PC-3 (cell line): ENCODE data around the gene CYRIA.

Source experiments
- EZH2 ChIP-seq: fragments of 300-600 bp; sonication (generic); IDR thresholded peaks from one replicate; pipeline ENCODE4 v1.6.1; 2017; ENCODE audit warnings: antibody characterized with exemption, mild to moderate bottlenecking, low read length; ENCODE audit not compliant: unreplicated experiment
- TF ChIP-seq, protein P1 (sequence below): fragments of 300-600 bp; sonication (generic); conservative IDR thresholded peaks from 2 replicates; pipeline ENCODE4 v1.5.1; 2017; ENCODE audit warnings: antibody characterized with exemption, low read depth, mild to moderate bottlenecking, low read length

DNA sequence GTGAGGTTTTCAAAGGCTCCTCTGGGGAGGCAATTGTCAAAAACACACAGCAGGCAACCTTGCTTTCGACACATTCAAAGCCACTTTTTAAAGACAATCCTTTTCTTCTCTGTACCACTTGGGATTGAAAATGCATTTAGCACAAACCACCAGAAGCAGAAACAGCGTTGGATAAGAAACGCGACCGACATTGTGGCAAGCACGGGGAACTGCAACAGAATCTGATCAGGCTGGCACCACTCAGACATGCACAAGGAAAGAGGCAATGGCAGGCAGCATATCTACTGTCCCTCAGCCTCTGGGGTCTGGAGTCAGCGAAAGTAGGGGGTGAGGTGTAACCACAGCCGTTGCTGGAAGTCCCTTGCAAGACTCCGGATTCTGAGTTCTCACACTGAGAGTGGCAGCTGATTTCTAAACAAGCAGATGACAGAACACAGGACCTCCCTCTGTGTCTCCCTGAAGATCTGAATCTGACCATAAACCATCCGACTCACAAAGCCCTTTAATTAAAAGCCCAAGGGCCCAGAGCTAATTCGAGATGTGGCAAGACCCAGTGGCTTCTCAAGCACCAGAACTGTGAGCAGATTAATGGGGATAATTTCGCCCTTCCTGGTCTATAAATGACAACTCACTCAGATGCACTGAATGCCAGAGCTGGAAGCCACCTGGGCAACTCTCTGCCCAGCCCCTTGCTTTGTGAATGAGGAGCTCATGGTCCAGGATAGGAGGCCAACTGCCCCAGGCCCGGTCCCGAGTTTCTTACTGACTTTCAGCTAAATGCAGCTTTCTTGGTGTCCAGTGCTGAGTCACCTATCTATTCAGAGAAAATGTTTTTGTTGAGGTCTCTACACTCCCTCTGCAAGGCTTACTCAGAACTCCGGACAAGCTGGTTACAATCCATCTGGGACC lies 29.6 kb downstream of the CYRIA start:
- TF ChIP-seq, protein P1, sequence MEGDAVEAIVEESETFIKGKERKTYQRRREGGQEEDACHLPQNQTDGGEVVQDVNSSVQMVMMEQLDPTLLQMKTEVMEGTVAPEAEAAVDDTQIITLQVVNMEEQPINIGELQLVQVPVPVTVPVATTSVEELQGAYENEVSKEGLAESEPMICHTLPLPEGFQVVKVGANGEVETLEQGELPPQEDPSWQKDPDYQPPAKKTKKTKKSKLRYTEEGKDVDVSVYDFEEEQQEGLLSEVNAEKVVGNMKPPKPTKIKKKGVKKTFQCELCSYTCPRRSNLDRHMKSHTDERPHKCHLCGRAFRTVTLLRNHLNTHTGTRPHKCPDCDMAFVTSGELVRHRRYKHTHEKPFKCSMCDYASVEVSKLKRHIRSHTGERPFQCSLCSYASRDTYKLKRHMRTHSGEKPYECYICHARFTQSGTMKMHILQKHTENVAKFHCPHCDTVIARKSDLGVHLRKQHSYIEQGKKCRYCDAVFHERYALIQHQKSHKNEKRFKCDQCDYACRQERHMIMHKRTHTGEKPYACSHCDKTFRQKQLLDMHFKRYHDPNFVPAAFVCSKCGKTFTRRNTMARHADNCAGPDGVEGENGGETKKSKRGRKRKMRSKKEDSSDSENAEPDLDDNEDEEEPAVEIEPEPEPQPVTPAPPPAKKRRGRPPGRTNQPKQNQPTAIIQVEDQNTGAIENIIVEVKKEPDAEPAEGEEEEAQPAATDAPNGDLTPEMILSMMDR: no peak
- no peak for TF ChIP-seq EZH2
